Right lobe of liver (tissue), 4 donors: ENCODE results near the gene PNPLA5.

Experiments used
- POLR2A ChIP-seq: fragments of 450-650 bp; IDR thresholded peaks from one replicate; pipeline ENCODE4 v1.6.1; 2017; ENCODE audit warnings: antibody characterized with exemption, mild to moderate bottlenecking
- TF ChIP-seq, protein P1 (sequence below), 4 donors: fragments of 200-600 bp in 3 of 4; fragments of 450-650 bp in 1 of 4; IDR thresholded peaks; one replicate each; pipeline versions ENCODE4 v1.5.1 to v1.8.0; 2016 to 2022; ENCODE audit warnings: antibody characterized with exemption in 4 of 4, mild to moderate bottlenecking in 2 of 4
- donor health status: DM: no; HTN: no; CAD: no.
- donor health status: DM: no; HTN: no; CAD: no.
- donor health status: DM: no; HTN: yes; CAD: no.

DNA sequence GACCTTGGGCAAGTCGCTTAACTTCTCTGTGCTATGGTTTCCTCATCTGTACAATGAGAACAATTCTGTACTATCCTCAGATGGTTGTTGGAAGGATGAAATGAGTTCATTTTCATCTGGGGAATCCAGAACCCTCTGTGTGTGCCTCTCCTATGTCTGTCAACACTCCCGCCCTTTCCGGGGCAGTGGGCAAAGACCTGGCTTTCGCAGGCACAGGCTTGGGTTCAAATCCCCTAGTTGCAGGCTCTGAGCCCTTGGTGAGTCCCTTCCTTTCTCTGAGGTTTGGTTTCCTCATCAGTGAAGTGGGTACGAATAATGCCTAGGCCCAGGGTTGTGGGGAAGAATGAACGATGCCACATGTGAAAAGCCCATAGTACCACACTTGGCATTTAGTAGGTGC, 6.0 kb downstream of the PNPLA5 start:
- TF ChIP-seq, protein P1, sequence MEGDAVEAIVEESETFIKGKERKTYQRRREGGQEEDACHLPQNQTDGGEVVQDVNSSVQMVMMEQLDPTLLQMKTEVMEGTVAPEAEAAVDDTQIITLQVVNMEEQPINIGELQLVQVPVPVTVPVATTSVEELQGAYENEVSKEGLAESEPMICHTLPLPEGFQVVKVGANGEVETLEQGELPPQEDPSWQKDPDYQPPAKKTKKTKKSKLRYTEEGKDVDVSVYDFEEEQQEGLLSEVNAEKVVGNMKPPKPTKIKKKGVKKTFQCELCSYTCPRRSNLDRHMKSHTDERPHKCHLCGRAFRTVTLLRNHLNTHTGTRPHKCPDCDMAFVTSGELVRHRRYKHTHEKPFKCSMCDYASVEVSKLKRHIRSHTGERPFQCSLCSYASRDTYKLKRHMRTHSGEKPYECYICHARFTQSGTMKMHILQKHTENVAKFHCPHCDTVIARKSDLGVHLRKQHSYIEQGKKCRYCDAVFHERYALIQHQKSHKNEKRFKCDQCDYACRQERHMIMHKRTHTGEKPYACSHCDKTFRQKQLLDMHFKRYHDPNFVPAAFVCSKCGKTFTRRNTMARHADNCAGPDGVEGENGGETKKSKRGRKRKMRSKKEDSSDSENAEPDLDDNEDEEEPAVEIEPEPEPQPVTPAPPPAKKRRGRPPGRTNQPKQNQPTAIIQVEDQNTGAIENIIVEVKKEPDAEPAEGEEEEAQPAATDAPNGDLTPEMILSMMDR (IDR thresholded peaks at IDR 0.05): no peak
- no peak for TF ChIP-seq POLR2A
